Left cardiac atrium (tissue), 4 donors: ENCODE measurements around the gene NHSL2. TPM values are rescaled to one million over a fixed set of nuclear protein-coding genes. Genes with fewer than 3 reads are reported as not detected.
A peak's percentile ranks its signal among the peaks of the same experiment; 100 is the strongest.
"Not testable (repeated sequence)": the region's sequence is repeated elsewhere in the genome, so short reads cannot be mapped to it uniquely, and the experiment has no call there.

Source experiments
- ATAC-seq, 2 donors: fragments of 200-7000 bp; cut with Tn5 transposase; one replicate each; pipeline ENCODE4 v1.9.1; 2020; ENCODE audit warnings: mild to moderate bottlenecking in 2 of 2, moderate library complexity in 2 of 2
- DNase-seq: peaks from one replicate; pipeline ENCODE4 v3.0.0-alpha.2; 2020
- intact Hi-C, 2 donors: fragments of 100-400 bp; cut with DNase I; formaldehyde crosslinking; loops; one replicate each; pipeline versions ENCODE4 v1.14.1 to v1.15.1; 2022 to 2023
- total RNA-seq, 2 donors: library from RNA; stranded (reverse); fragmentation: NEBNext Ultra II Directional; extraction: Animal tissue kit (Norgen Biotek cat#: 25700); gene quantifications; one replicate each; pipeline ENCODE4 v1.2.1, GENCODE V29; 2021
- donor health status: DM: no; HTN: yes; CAD: no.
- donor health status: DM: no; HTN: yes; CAD: no; lungs with severe emphysema.
- donor health status: DM: yes; HTN: yes; CAD: no.
- donor health status: Dilated cardiomyopathy.

NHSL2 gene
- total RNA-seq, 2 donors from 2014 or later: 6.1 to 8.8 TPM

GRCh38 chrX:71964184-71964583 is 53.5 kb downstream of the NHSL2 start:
- intact Hi-C loops, ATAC-seq, DNase-seq: not testable (repeated sequence)

DNA sequence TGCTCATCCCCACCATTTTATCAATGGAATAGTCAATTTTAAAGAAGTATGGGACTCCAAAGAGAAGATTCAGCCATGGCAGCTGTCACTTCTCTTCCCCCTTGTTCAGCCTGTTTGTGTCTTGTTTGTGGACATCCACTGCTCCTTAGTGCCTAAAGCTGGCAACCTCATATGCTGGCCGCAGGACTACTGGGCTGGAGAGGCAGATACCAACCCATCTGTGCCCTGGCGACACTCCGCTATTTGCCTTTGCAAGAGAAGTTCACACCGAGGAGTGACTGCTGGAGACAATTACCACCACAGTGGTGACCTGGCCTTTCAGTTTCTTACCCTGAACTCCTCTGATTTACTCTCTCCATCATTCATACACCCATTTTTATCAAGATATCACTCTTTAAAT is 64.3 kb downstream of the NHSL2 start:
- intact Hi-C loops: no loop called here
- ATAC-seq (no peak), DNase-seq (no peak)

DNA sequence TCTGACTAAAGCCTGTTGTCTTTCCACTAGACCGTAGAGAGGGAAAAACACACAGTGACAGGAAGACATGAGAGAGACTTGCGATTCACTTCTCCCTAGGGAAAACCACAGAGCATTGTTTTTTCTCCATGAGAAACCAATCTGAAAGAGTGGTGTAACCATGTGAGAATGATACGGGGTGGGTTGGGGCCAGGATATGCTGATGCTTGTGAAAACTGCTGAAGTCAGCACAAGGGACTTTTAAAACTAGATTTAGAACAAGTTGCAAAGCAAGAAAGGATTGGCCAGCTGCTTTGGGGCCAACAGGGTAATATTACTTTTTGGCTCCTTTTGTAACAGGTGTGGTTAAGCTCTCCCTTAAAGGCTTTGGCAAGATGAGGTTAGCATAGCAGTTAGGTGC is 66.1 kb downstream of the NHSL2 start:
- ATAC-seq: no peak

DNA sequence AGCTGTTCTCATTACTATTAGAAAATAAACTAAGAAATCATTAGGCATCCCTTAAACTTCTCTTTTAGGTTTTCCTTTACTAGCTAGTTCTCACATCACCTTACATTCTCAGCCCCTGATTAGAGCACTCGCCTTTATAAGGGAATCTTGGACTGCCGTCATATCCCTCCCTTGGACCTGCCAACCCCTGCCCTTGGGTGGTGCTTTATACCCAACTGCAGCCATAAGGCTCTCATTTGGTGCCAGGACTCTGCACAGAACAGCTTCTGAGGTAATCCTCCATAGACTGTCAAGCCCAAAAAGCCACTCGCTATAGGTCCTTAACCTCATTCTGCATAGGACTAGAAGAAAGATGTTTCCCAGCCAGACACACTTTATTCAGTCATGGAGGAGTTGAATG is 67.5 kb downstream of the NHSL2 start:
- intact Hi-C loops: no loop called here
- DNase-seq (no peak), ATAC-seq (no peak)

More for the DNA sequence above, 66.1 kb downstream of the NHSL2 start:
- intact Hi-C loops: no loop called here
- DNase-seq: no peak

GRCh38 chrX:71989768-71990426 is 79.3 kb downstream of the NHSL2 start:
- intact Hi-C loops: no loop called here
- ATAC-seq (peak in 1 of 2 donors; percentile 53), DNase-seq (no peak)

DNA sequence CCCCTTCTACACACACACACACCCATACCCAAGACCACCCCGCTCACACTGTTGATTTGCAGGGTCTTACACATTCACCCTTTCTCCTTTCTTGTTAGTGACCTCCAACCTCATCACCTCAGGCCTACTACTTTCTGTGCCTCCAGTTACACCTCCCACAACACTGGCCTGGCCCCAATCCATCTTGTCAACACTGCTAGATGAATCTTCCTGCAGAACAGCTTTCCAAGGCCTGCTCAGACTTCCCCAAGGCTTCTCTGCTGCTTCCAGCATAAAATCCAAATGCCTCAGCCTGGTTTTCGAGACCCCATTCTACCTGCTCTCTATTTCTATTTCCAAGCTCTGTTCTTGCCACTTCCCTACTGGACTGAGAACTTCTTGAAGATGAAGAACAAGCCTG is 79.9 kb downstream of the NHSL2 start:
- DNase-seq (no peak), ATAC-seq (peak in 1 of 2 donors; percentile 14)
- intact Hi-C loops: no loop called here

GRCh38 chrX:71991164-71991563 is 80.5 kb downstream of the NHSL2 start:
- intact Hi-C loops: no loop called here
- ATAC-seq: no peak
- DNase-seq: no peak

DNA sequence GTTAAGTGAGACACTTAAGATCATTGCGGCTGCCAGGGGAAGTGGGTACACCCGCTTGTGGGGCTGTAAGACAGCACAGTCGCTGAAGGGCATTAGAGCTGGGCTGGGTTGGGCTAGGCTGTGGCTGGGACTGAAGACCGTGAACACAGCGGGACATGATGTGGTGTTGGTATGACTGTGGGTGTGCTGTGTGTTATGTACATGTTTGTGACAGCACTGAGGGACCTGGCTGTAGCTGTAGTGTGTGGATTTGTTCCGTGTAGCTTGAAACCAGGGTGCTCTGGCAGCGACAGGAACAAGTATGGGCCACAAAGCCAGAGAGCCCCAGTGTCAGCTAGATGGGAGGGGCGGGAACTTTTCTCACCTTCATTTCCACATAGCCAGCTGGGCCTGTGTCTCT is 82.1 kb downstream of the NHSL2 start:
- intact Hi-C loops: no loop called here
- peak in 1 of 2 donors; percentile 20 for ATAC-seq
- no peak for DNase-seq

DNA sequence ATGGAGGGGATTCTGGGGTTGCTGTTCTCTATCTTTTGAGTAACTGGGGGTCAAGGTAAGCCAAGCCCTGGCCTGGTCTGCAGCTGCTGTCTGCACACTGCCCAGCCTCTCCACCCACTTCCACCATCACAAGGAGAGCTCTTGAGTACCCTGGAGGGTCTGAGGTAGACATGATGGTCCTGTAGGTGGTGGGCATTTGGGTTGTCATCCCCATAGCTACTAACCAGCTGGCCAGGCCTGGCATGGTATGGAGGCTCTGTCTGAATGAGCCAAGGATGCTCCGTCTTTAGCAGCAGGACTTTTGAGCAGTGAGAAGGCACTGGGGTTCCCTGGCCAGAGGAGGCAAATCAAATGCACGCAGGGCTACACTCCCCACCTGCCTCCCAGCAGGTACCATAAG is 82.7 kb downstream of the NHSL2 start:
- intact Hi-C loops: no loop called here
- no peak for DNase-seq
- no peak for ATAC-seq

DNA sequence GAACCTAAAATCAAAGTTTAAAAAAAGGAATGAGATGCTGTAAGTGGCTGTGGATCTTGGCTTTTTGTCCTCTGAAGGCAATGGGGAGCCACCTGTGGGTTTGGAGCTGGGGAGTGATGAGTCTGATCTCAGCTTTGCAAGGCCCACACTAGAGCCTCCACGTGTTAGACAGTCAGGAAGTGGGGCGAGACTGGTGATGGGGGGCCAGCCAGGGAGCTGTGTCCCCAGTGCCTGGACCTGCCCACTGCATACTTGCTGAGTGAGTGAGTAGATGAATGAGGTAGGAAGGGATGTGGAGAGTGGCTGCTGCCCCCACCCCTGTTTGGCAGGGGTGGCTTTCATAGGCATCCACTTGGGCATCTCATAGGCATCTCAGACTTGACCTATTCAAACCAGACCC is 84.0 kb downstream of the NHSL2 start:
- no peak for ATAC-seq
- intact Hi-C loops: no loop called here

DNA sequence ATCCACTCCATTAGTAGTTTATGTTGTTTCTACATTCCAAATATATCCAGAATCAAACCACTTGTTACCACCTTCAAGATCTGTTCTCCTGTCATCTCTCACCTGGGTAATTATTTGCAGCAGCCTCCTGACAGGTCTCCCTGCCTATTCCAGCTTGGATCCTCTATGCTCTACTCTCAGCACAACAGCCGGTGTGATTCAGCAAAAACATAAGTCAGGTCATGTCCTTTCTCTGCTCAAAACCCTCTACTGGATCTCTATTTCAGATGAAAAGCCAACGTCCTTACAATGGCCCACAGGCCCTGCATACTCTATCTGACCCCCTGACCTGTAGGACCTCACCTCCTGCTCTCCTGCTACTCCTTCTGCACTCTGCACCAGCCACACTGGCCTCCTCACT is 84.5 kb downstream of the NHSL2 start:
- DNase-seq: no peak
- no peak for ATAC-seq
- intact Hi-C loops: loop anchor here in 1 of 2 donors (5.0 kb wide), 1 partner anchor 132 kb away; no protein-coding TSS in a partner anchor

More for the DNA sequence above, 84.0 kb downstream of the NHSL2 start:
- no peak for DNase-seq

- DNase-seq: no peak
- intact Hi-C loops: loop anchor here in 1 of 2 donors (5.0 kb wide), 1 partner anchor 131 kb away; no protein-coding TSS in a partner anchor
- ATAC-seq: no peak
Measured at GRCh38 chrX:71996136-71996535, 85.5 kb downstream of the NHSL2 start.

DNA sequence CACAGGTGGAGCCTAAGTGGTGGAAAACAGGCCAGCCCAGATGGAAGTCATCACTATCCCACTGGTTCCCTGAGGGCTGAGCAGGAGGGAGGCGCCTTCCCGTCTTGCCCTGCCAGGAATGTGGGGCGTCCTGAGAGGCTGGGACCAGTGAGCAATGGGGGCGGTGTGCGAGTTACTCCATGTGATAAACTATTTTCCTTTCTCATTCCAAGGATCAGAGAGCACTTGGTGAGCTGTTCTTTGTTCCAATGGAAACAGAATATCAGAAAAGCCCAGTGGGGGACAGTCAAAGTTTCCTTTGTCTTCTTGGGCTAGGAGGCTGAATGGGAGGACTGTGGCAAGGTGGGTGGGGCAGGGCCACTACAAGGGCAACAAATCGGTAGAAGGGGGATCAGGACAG is 86.2 kb downstream of the NHSL2 start:
- intact Hi-C loops: loop anchor here in 1 of 2 donors (5.0 kb wide), 1 partner anchor 130 kb away; no protein-coding TSS in a partner anchor
- ATAC-seq (peak; percentile 58 to 89), DNase-seq (peak; percentile 75)

- intact Hi-C loops: loop anchor here in 1 of 2 donors (5.0 kb wide), 1 partner anchor 130 kb away; no protein-coding TSS in a partner anchor
- DNase-seq (no peak), ATAC-seq (peak in 1 of 2 donors; percentile 33)
Measured at GRCh38 chrX:71997320-71997719, 86.7 kb downstream of the NHSL2 start.

GRCh38 chrX:71998836-71999509 is 88.3 kb downstream of the NHSL2 start:
- peak in 1 of 2 donors; percentile 33 for ATAC-seq
- intact Hi-C loops: loop anchor here in 1 of 2 donors (5.0 kb wide), 1 partner anchor 128 kb away; no protein-coding TSS in a partner anchor
- DNase-seq: no peak

GRCh38 chrX:71999535-71999934 is 88.9 kb downstream of the NHSL2 start:
- ATAC-seq (no peak), DNase-seq (no peak)
- intact Hi-C loops: loop anchor here in 1 of 2 donors (5.0 kb wide), 1 partner anchor 128 kb away; no protein-coding TSS in a partner anchor

DNA sequence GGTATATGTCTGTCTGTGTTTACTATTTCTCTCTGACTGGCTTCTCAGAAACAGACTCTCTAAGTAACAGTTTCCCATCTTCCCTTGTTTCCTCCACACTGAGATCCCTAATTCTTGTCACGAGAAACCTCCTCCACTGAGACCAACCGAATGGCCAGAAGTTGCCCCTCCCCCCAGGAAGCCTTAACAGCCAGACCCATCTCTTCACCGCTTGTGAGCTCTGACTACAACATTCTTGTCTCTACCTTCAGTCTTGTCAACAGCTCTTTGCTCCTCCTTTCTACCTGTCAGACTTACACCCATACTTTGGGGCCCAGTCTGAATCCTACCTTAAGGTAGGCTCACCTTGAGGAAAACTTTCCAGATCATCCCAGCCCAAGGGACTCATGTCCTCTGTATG is 90.8 kb downstream of the NHSL2 start:
- intact Hi-C loops: no loop called here
- no peak for ATAC-seq
- no peak for DNase-seq

GRCh38 chrX:72001906-72002305 is 91.3 kb downstream of the NHSL2 start:
- ATAC-seq (no peak), DNase-seq (no peak)
- intact Hi-C loops: no loop called here

GRCh38 chrX:72002875-72003274 is 92.2 kb downstream of the NHSL2 start:
- no peak for ATAC-seq
- DNase-seq: no peak
- intact Hi-C loops: no loop called here
